A673 (cell line): Measurements from ENCODE around the gene ADGRF1.

ENCODE experiments used
- EZH2 ChIP-seq: fragments of 200-600 bp; sonication (generic); IDR thresholded peaks from 2 replicates; pipeline ENCODE4 v1.6.1; 2017; ENCODE audit warnings: borderline replicate concordance, low read depth, mild to moderate bottlenecking, mixed read lengths, antibody characterized with exemption, low read length; ENCODE audit not compliant: poor library complexity, severe bottlenecking
- TF ChIP-seq, protein P1 (sequence below): fragments of 300-800, 200-600 bp; sonication (generic); conservative IDR thresholded peaks from 2 replicates; pipeline ENCODE4 v1.5.1; 2017; ENCODE audit warnings: low read depth, mild to moderate bottlenecking, antibody characterized with exemption, low read length, moderate library complexity, mixed read lengths

DNA sequence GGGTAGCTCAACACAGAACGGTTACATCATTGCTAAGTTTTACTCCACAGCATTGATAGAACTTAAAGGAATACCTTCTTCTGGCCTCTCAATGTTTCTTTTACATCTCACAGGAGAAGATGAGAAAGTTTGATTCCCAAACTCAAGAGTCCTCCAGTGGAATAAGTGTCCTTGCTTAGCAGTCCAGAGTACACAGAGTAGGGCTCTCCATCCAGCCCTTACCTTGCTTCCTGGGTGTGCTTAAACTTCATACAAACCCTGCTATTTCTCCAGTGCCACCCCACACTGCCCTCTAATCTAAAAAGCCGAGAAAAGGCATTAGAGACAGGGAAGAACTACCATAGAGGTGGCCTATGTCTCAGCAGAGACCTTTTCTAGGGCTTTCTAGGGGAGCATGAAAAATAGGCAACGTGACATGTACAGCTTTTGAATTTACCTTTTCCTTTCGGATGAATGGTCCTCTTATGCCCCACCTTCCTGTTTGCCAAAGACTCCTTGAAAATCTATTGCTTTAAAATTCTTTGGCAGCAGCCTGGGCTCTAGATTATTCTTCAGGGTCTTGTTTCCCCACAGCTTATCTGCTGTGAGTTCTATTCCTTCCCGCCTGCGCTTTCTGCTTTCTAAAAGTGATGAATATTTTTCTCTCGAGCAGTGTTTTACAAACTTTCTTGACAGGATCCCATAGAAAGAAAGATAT lies 12.1 kb downstream of the ADGRF1 start:
- TF ChIP-seq, protein P1, sequence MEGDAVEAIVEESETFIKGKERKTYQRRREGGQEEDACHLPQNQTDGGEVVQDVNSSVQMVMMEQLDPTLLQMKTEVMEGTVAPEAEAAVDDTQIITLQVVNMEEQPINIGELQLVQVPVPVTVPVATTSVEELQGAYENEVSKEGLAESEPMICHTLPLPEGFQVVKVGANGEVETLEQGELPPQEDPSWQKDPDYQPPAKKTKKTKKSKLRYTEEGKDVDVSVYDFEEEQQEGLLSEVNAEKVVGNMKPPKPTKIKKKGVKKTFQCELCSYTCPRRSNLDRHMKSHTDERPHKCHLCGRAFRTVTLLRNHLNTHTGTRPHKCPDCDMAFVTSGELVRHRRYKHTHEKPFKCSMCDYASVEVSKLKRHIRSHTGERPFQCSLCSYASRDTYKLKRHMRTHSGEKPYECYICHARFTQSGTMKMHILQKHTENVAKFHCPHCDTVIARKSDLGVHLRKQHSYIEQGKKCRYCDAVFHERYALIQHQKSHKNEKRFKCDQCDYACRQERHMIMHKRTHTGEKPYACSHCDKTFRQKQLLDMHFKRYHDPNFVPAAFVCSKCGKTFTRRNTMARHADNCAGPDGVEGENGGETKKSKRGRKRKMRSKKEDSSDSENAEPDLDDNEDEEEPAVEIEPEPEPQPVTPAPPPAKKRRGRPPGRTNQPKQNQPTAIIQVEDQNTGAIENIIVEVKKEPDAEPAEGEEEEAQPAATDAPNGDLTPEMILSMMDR: no peak
- TF ChIP-seq EZH2: no peak
